Measurements from ENCODE around the gene DGKH. TPM values are rescaled to one million over a fixed set of nuclear protein-coding genes. Genes with fewer than 3 reads are reported as not detected.

Gene DGKH
- total and polyA plus RNA-seq, 8 donors, result 9.8 to 17.1 (median 12.0) TPM

GRCh38 chr13:42164557-42165125 lies 116.2 kb downstream of the DGKH start:
- Histone ChIP-seq H3K4me1 (no peaks in the 10 kb centered on the region), H3K36me3 (peaks cover 0 to 38% of the 10 kb centered on the region in 2 donors), H3K27ac (no peak overlapping the region), H3K27me3 (no peaks in the 10 kb centered on the region), H3K9me3 (no peaks in the 10 kb centered on the region), H3K4me3 (no peak overlapping the region)
- intact Hi-C loops (cut with DNase I), result no loop called here
- no peak for DNase-seq
- ATAC-seq, result no peak
- TF ChIP-seq CTCF (IDR thresholded peaks at IDR 0.05), result no peak

GRCh38 chr13:42168496-42168895 lies 120.0 kb downstream of the DGKH start:
- intact Hi-C loops (cut with DNase I), result no loop called here

GRCh38 chr13:42170029-42170428 lies 121.6 kb downstream of the DGKH start:
- intact Hi-C loops (cut with DNase I), result no loop called here
- Histone ChIP-seq H3K4me1 (no peaks in the 10 kb centered on the region), H3K36me3 (peaks cover 0 to 27% of the 10 kb centered on the region in 2 donors), H3K27ac (no peak overlapping the region), H3K9me3 (no peaks in the 10 kb centered on the region), H3K27me3 (no peaks in the 10 kb centered on the region), H3K4me3 (no peak overlapping the region)
- TF ChIP-seq CTCF (IDR thresholded peaks at IDR 0.05), result no peak
- ATAC-seq, result no peak
- DNase-seq, result no peak

More at GRCh38 chr13:42168496-42168895, 120.0 kb downstream of the DGKH start:
- peaks cover 0 to 20% of the 10 kb centered on the region in 2 donors for H3K36me3 ChIP-seq
- ATAC-seq, result no peak
- H3K9me3 ChIP-seq, result no peaks in the 10 kb centered on the region
- peak overlapping the region in 1 of 2 donors; percentile 26 for H3K27ac ChIP-seq
- no peak overlapping the region for H3K4me3 ChIP-seq
- no peak for DNase-seq
- no peak for TF ChIP-seq CTCF (IDR thresholded peaks at IDR 0.05)
- H3K27me3 ChIP-seq, result no peaks in the 10 kb centered on the region
- no peaks in the 10 kb centered on the region for H3K4me1 ChIP-seq

GRCh38 chr13:42173789-42174343 lies 125.4 kb downstream of the DGKH start:
- H3K4me3 ChIP-seq, result no peak overlapping the region
- DNase-seq (no peak), ATAC-seq (no peak)
- H3K27me3 ChIP-seq, result no peaks in the 10 kb centered on the region
- intact Hi-C loops (cut with DNase I), result no loop called here
- no peaks in the 10 kb centered on the region for H3K4me1 ChIP-seq
- no peak for TF ChIP-seq CTCF (IDR thresholded peaks at IDR 0.05)
- no peak overlapping the region for H3K27ac ChIP-seq
- peaks cover 0 to 25% of the 10 kb centered on the region in 2 donors for H3K36me3 ChIP-seq
- no peaks in the 10 kb centered on the region for H3K9me3 ChIP-seq

GRCh38 chr13:42174344-42175162 lies 126.1 kb downstream of the DGKH start:
- H3K4me1 ChIP-seq, result no peaks in the 10 kb centered on the region
- H3K4me3 ChIP-seq, result no peak overlapping the region
- H3K27ac ChIP-seq, result no peak overlapping the region
- TF ChIP-seq CTCF (IDR thresholded peaks at IDR 0.05), result no peak
- no peak for DNase-seq
- ATAC-seq, result no peak
- intact Hi-C loops (cut with DNase I), result no loop called here
- peaks cover 0 to 21% of the 10 kb centered on the region in 2 donors for H3K36me3 ChIP-seq
- no peaks in the 10 kb centered on the region for H3K9me3 ChIP-seq
- H3K27me3 ChIP-seq, result no peaks in the 10 kb centered on the region

Data from left lung (tissue), 10 donors.